GM12878 (cell line): ENCODE results near the gene ACSF3. TPM values are rescaled to one million over a fixed set of nuclear protein-coding genes. Genes with fewer than 3 reads are reported as not detected.

Source experiments
- ATAC-seq: fragments of 200-7000 bp; cut with Tn5 transposase; 3 replicates; pipeline ENCODE4 v1.9.1; 2020; ENCODE audit warnings: mild to moderate bottlenecking, moderate library complexity
- BruUV-seq: library from RNA; stranded (reverse); fragments of 400-500 nt; replicated peaks from 2 replicates; lab custom pipeline; 2021; lab: Mats Ljungman, UMichigan
- CTCF ChIA-PET: fragments of 300-600 bp; sonication (Branson Sonifier 250); formaldehyde crosslinking; extraction: SDS; loops from one replicate; lab custom pipeline; 2021; ENCODE audit warnings: inconsistent platforms; lab: Yijun Ruan, JAX
- POLR2A ChIA-PET: fragments of 350-600 bp; formaldehyde crosslinking; extraction: SDS; loops from one replicate; lab custom pipeline; 2021; ENCODE audit warnings: inconsistent platforms; lab: Charles Lee
- RAD21 ChIA-PET: fragments of 300-600 bp; sonication (Branson Sonifier 250); formaldehyde crosslinking; loops from one replicate; lab custom pipeline; 2023; ENCODE audit warnings: antibody characterized with exemption; ENCODE audit not compliant: unreplicated experiment; lab: Charles Lee
- SMC1A ChIA-PET: fragments of 300-600 bp; sonication (Branson Sonifier 250); formaldehyde crosslinking; loops from one replicate; lab custom pipeline; 2023; ENCODE audit not compliant: unreplicated experiment, uncharacterized antibody; lab: Charles Lee
- DNase-seq: peaks from one replicate; pipeline ENCODE4 v3.0.0-alpha.2; 2011; ENCODE audit warnings: low read depth, low spot score
- FAIRE-seq: peaks from 3 replicates; lab custom pipeline; 2011; peaks lifted over from hg19 to GRCh38; lab: Jason Lieb, UNC
- H2AFZ ChIP-seq: 2 replicates; pipeline ENCODE4 v1.6.0; 2011; ENCODE audit warnings: low read depth, low read length, control low read depth; ENCODE audit not compliant: control insufficient read depth
- H3K27ac ChIP-seq: 2 replicates; pipeline ENCODE4 v1.5.1; 2011; ENCODE audit warnings: control low read depth; ENCODE audit not compliant: control insufficient read depth, insufficient read depth
- H3K27me3 ChIP-seq, 2 experiments: replicated peaks in 1 of 2; 2 replicates each; pipeline versions ENCODE4 v1.6.0 to v1.6.1; 2011; ENCODE audit warnings: low read length in 1 of 2; ENCODE audit not compliant: control insufficient read depth in 2 of 2, insufficient read depth in 2 of 2
- H3K36me3 ChIP-seq, 2 experiments: 2 replicates each; pipeline ENCODE4 v1.5.1; 2011; ENCODE audit warnings: low read length in 1 of 2; ENCODE audit not compliant: control insufficient read depth in 2 of 2, insufficient read depth in 2 of 2
- H3K4me1 ChIP-seq: 2 replicates; pipeline ENCODE4 v1.6.1; 2011; ENCODE audit warnings: mild to moderate bottlenecking, low read length, moderate library complexity, mixed read lengths; ENCODE audit not compliant: control insufficient read depth, insufficient read depth
- H3K4me2 ChIP-seq: 2 replicates; pipeline ENCODE4 v1.6.0; 2011; ENCODE audit warnings: control low read depth; ENCODE audit not compliant: control insufficient read depth, insufficient read depth
- H3K4me3 ChIP-seq: fragments of 200-600 bp; sonication (generic); 2 replicates; pipeline ENCODE4 v1.5.1; 2016
- H3K79me2 ChIP-seq: 2 replicates; pipeline ENCODE4 v1.6.0; 2011; ENCODE audit warnings: low read length; ENCODE audit not compliant: control insufficient read depth, insufficient read depth
- H3K9ac ChIP-seq: 2 replicates; pipeline ENCODE4 v1.8.0; 2011; ENCODE audit warnings: low read length, control low read depth, mixed read lengths; ENCODE audit not compliant: control insufficient read depth, insufficient read depth
- H3K9me3 ChIP-seq: replicated peaks from 3 replicates; pipeline ENCODE4 v1.5.1; 2011; ENCODE audit warnings: mild to moderate bottlenecking, low read length; ENCODE audit not compliant: control insufficient read depth, insufficient read depth
- H4K20me1 ChIP-seq: 2 replicates; pipeline ENCODE4 v1.6.0; 2011; ENCODE audit not compliant: control insufficient read depth, insufficient read depth
- CBFB ChIP-seq: IDR thresholded peaks from 2 replicates; pipeline ENCODE4 v1.6.1; 2016; ENCODE audit warnings: antibody characterized with exemption, low read depth
- CEBPB ChIP-seq, 2 experiments: fragments of 150-350 bp in 1 of 2; IDR thresholded peaks; 2 replicates each; pipeline ENCODE4 v1.6.1; 2012 to 2014; ENCODE audit warnings: low read depth in 2 of 2, low read length in 2 of 2, borderline replicate concordance in 1 of 2, inconsistent platforms in 1 of 2
- E2F4 ChIP-seq: IDR thresholded peaks from 2 replicates; pipeline ENCODE4 v1.6.1; 2012; ENCODE audit warnings: low read depth, low read length, improper control_type of control experiment
- E2F8 ChIP-seq: fragments of 450-650 bp; IDR thresholded peaks from 2 replicates; pipeline ENCODE4 v1.6.1; 2018; ENCODE audit warnings: mild to moderate bottlenecking, low read depth, moderate library complexity; ENCODE audit not compliant: partially characterized antibody
- ELK1 ChIP-seq: IDR thresholded peaks from 2 replicates; pipeline ENCODE4 v1.6.1; 2012; ENCODE audit warnings: low read depth, low read length, improper control_type of control experiment
- IKZF1 ChIP-seq: fragments of 450-650 bp; conservative IDR thresholded peaks from 2 replicates; pipeline ENCODE4 v1.6.1; 2017; ENCODE audit warnings: antibody characterized with exemption, mild to moderate bottlenecking
- MEF2A ChIP-seq: IDR thresholded peaks from 2 replicates; pipeline ENCODE4 v1.6.1; 2011; ENCODE audit warnings: low read depth, mild to moderate bottlenecking, low read length, moderate library complexity; ENCODE audit not compliant: insufficient read depth
- SIX5 ChIP-seq: IDR thresholded peaks from 2 replicates; pipeline ENCODE4 v1.6.1; 2011; ENCODE audit warnings: mild to moderate bottlenecking, low read depth, low read length, moderate library complexity; ENCODE audit not compliant: severe bottlenecking
- STAT3 ChIP-seq: IDR thresholded peaks from 2 replicates; pipeline ENCODE4 v1.6.1; 2011; ENCODE audit warnings: low read depth, low read length, improper control_type of control experiment
- SUZ12 ChIP-seq: fragments of 200-600 bp; sonication (generic); IDR thresholded peaks from one replicate; pipeline ENCODE4 v1.6.1; 2018; ENCODE audit warnings: antibody characterized with exemption, mild to moderate bottlenecking; ENCODE audit not compliant: unreplicated experiment
- WGBS: methylation state at CpG from one replicate; pipeline ENCODE4 v1.1.6; 2016; ENCODE audit warnings: low lambda C conversion rate; ENCODE audit not compliant: insufficient replicate concordance, insufficient coverage; ENCODE audit errors: missing lambda C conversion rate; 5-methylcytosine and 5-hydroxymethylcytosine counted together
- in situ Hi-C: fragments of 300-500 bp; cut with MboI; formaldehyde crosslinking; loops from 9 replicates; pipeline ENCODE4 v1.14.3; 2018; ENCODE audit warnings: mixed read lengths
- intact Hi-C: fragments of 100-400 bp; cut with micrococcal nuclease; formaldehyde crosslinking; loops from one replicate; pipeline ENCODE4 v1.14.2; 2022; ENCODE audit not compliant: unreplicated experiment
- polyA plus RNA-seq, 11 experiments: library from polyadenylated mRNA; depleted of rRNA in 4 of 11; unstranded in 6 of 11; stranded (reverse) in 5 of 11; fragments of >200 nt; fragmentation: Nextera tagmentation in 4 of 11; fragmentation: Illumina TruSeq in 1 of 11; extraction: Ambion mirVana in 4 of 11; extraction: Trizol in 1 of 11; gene quantifications; 1 replicate in 1 of 11; 2 replicates in 10 of 11; pipeline versions ENCODE4 v1.2.1 to v1.2.3, GENCODE V29; 2011 to 2016; ENCODE audit warnings: inconsistent platforms in 2 of 11, missing spikeins in 2 of 11, low read depth in 1 of 11
- total RNA-seq, 4 experiments: library from RNA; depleted of rRNA in 3 of 4; stranded (reverse); fragments of >200 nt in 3 of 4; fragmentation: Illumina TruSeq in 1 of 4; extraction: Trizol in 1 of 4; gene quantifications; 2 replicates each; pipeline versions ENCODE4 v1.2.1 to v1.2.3, GENCODE V29; 2013 to 2021

ACSF3 gene
- total and polyA plus RNA-seq, 10 of the 15 experiments (the other 5 are each of a cell fraction or from before 2014, with no cell fraction given) = 1.0 to 44.4 (median 25.8) TPM

- intact Hi-C loops = no loop called here
Observed at GRCh38 chr16:89138513-89138795, 44.8 kb downstream of the ACSF3 start.

More at GRCh38 chr16:89138513-89138795, 44.8 kb downstream of the ACSF3 start:
- ATAC-seq (no peak), DNase-seq (no peak), FAIRE-seq (no peak)
- CTCF ChIA-PET = no interaction called here
- no peak overlapping the region for H3K9ac ChIP-seq
- H4K20me1 ChIP-seq = no peaks in the 10 kb centered on the region
- TF ChIP-seq E2F8 = no peak
- TF ChIP-seq MEF2A = no peak
- TF ChIP-seq SUZ12 = no peak
- no peak for TF ChIP-seq IKZF1
- TF ChIP-seq SIX5 = no peak
- TF ChIP-seq CBFB = no peak
- TF ChIP-seq CEBPB (IDR thresholded peaks at IDR 0.05; ENCODE audit: borderline replicate concordance in 1 of 2, low read depth in 2 of 2, low read length in 2 of 2) = no peak
- TF ChIP-seq STAT3 = no peak
- TF ChIP-seq ELK1 = no peak
- TF ChIP-seq E2F4 = no peak
- RAD21 ChIA-PET = no interaction called here
- H3K79me2 ChIP-seq = no peaks in the 10 kb centered on the region
- SMC1A ChIA-PET = no interaction called here
- no peaks in the 10 kb centered on the region for H3K9me3 ChIP-seq
- H3K4me3 ChIP-seq = no peak overlapping the region
- peaks cover 10 to 16% of the 10 kb centered on the region in 2 experiments; a peak in 3 of 4 replicates for H3K36me3 ChIP-seq
- no peak overlapping the region for H3K4me2 ChIP-seq
- in situ Hi-C loops = no loop called here
- no peak overlapping the region for H3K27ac ChIP-seq
- BruUV-seq = no TSS peak
- no peaks in the 10 kb centered on the region for H3K4me1 ChIP-seq
- no peaks in the 10 kb centered on the region for H3K27me3 ChIP-seq
- WGBS = 97% methylated on average over 7 of the region's 7 CpGs
- H2AFZ ChIP-seq = no peak overlapping the region
- POLR2A ChIA-PET = no interaction called here
